Panc1 (cell line): ENCODE data around the gene ATP6V1C2.

Experiments used
- CTCF ChIP-seq: fragments of 450-650 bp; IDR thresholded peaks from 2 replicates; pipeline ENCODE4 v1.5.1; 2017; ENCODE audit warnings: mild to moderate bottlenecking
- POLR2AphosphoS5 ChIP-seq: IDR thresholded peaks from 2 replicates; pipeline ENCODE4 v1.6.1; 2012; ENCODE audit warnings: mild to moderate bottlenecking, low read depth, low read length, moderate library complexity
- REST ChIP-seq, 2 experiments: IDR thresholded peaks; 2 replicates each; pipeline ENCODE4 v1.6.1; 2011 to 2012; ENCODE audit warnings: low read depth in 2 of 2, control low read depth in 1 of 2, low read length in 1 of 2, mild to moderate bottlenecking in 1 of 2, moderate library complexity in 1 of 2; ENCODE audit not compliant: insufficient read depth in 1 of 2
- SIN3A ChIP-seq: IDR thresholded peaks from 2 replicates; pipeline ENCODE4 v1.6.1; 2012; ENCODE audit warnings: low read depth, mild to moderate bottlenecking, low read length, moderate library complexity, borderline replicate concordance; ENCODE audit not compliant: insufficient read depth
- TCF7L2 ChIP-seq: IDR thresholded peaks from 2 replicates; pipeline ENCODE4 v1.6.1; 2011; ENCODE audit warnings: mild to moderate bottlenecking, low read depth, low read length, inconsistent platforms

GRCh38 chr2:10675131-10675530, 46.3 kb upstream of the ATP6V1C2 start:
- TF ChIP-seq TCF7L2, result no peak
- no peak for TF ChIP-seq CTCF
- no peak for TF ChIP-seq POLR2AphosphoS5
- TF ChIP-seq SIN3A, result no peak
- no peak for TF ChIP-seq REST (IDR thresholded peaks at IDR 0.05; ENCODE audit: insufficient read depth in 1 of 2, low read depth in 2 of 2, low read length in 1 of 2)
